ENCODE measurements around the gene RAB17.

GRCh38 chr2:237603049-237603717, 12.6 kb upstream of the RAB17 start:
- TF ChIP-seq POLR2A (IDR thresholded peaks at IDR 0.05) (no peak), CTCF (IDR thresholded peaks at IDR 0.05) (no peak)

Measured in right lobe of liver (tissue), 4 donors.